ENCODE measurements around the gene TMC6. TPM values are rescaled to one million over a fixed set of nuclear protein-coding genes. Genes with fewer than 3 reads are reported as not detected.

Gene TMC6
- total RNA-seq, 8 experiments from 2014 or later, result 0.67 to 18.6 (median 5.2) TPM

DNA sequence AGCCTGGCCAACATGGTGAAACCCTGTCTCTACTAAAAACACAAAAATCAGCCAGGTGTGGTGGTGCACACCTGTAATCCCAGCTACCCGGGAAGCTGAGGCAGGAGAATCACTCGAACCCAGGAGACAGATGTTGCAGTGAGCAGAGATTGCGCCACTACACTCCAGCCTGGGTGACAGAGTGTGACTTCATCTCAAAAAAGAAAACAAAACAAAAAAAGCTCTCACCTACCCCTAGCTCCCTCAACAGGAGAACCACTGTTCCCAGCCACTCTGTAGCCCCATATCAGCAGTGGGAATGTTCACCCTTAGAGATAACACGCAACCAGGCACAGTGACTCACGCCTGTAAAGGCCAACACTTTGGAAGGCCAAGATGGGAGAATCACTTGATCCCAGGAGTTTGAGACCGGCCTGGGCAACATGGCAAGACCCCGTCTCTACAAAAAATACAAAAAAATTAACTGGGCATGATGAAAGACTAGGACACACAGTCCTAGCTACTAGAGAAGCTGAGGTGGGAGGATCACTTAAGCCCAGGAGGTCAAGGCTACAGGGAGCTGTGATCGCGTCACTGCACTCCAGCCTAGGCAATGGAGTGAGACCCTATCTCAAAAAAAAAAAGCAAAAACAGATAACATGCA is 7.4 kb upstream of the TMC6 start:
- in situ Hi-C loops (cut with MboI; ENCODE audit: low pct_unique_long_range_greater_than_20kb in 2 of 9, low sequenced_read_pairs in 9 of 9, unreplicated experiment in 9 of 9), result no loop called here
- ATAC-seq (replicated peaks in 6 of 8), result no peak
- no peak overlapping the region for H3K27ac ChIP-seq
- H3K4me3 ChIP-seq, result no peak overlapping the region
- 79 to 100% (median 91%) methylated on average over 1 to 6 of the region's 9 CpGs; no CpG with 5 or more reads in 3 of the 10 experiments for WGBS, 10 experiments
- peaks cover 3 to 7% of the 10 kb centered on the region in 2 donors for H3K4me1 ChIP-seq (replicated peaks in 1 of 2)

DNA sequence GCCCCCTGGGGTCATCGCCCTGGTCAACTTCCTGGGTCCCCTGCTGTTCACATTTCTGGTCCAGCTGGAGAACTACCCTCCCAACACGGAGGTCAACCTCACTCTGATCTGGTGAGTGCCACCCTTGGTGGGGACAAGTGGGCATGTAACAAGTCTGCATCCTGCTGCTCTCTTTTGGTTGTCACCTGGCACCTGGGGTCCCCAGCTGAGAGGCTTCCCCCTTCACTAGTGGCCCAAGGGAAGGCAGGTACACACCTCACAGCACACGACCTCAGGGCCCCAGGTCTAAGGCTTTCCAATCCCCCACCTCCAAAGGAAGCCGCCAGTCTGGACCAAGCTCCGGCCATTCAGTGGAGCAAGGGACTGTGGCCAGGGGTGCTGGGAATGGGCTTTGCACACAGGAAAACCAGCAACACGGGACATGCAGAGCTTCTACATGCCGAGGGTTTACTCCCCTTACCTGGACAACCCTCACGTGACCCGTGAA is 6.4 kb upstream of the TMC6 start:
- WGBS, 10 experiments, result 26 to 86% (median 61%) methylated on average over 2 to 6 of the region's 9 CpGs; no CpG with 5 or more reads in 5 of the 10 experiments
- H3K4me3 ChIP-seq, result no peak overlapping the region
- no peak for ATAC-seq (replicated peaks in 6 of 8)
- in situ Hi-C loops (cut with MboI; ENCODE audit: low pct_unique_long_range_greater_than_20kb in 2 of 9, low sequenced_read_pairs in 9 of 9, unreplicated experiment in 9 of 9), result no loop called here
- H3K27ac ChIP-seq, result no peak overlapping the region
- H3K4me1 ChIP-seq (replicated peaks in 1 of 2), result peaks cover 3% of the 10 kb centered on the region in 2 donors

GRCh38 chr17:78133971-78134898 is 5.7 kb upstream of the TMC6 start:
- ATAC-seq (replicated peaks in 6 of 8), result peak in 3 of 8 experiments; percentile 71 to 80 (median 75)
- no peak overlapping the region for H3K4me3 ChIP-seq
- 3 to 100% (median 70%) methylated on average over 1 to 11 of the region's 39 CpGs; no CpG with 5 or more reads in 2 of the 10 experiments for WGBS, 10 experiments
- H3K4me1 ChIP-seq (replicated peaks in 1 of 2), result peaks cover 3% of the 10 kb centered on the region in 2 donors
- in situ Hi-C loops (cut with MboI; ENCODE audit: low pct_unique_long_range_greater_than_20kb in 2 of 9, low sequenced_read_pairs in 9 of 9, unreplicated experiment in 9 of 9), result no loop called here
- H3K27ac ChIP-seq, result no peak overlapping the region

- peaks cover 3 to 6% of the 10 kb centered on the region in 2 donors for H3K4me1 ChIP-seq (replicated peaks in 1 of 2)
- WGBS, 10 experiments, result 60 to 93% (median 85%) methylated on average over 1 to 5 of the region's 30 CpGs; no CpG with 5 or more reads in 6 of the 10 experiments
- no peak overlapping the region for H3K4me3 ChIP-seq
- in situ Hi-C loops (cut with MboI; ENCODE audit: low pct_unique_long_range_greater_than_20kb in 2 of 9, low sequenced_read_pairs in 9 of 9, unreplicated experiment in 9 of 9), result no loop called here
- no peak for ATAC-seq (replicated peaks in 6 of 8)
- H3K27ac ChIP-seq, result no peak overlapping the region
Observed at GRCh38 chr17:78133179-78133951, 4.8 kb upstream of the TMC6 start.

GRCh38 chr17:78132767-78133178 is 4.2 kb upstream of the TMC6 start:
- H3K4me3 ChIP-seq, result no peak overlapping the region
- ATAC-seq (replicated peaks in 6 of 8), result no peak
- WGBS, 10 experiments, result 40 to 82% (median 67%) methylated on average over 1 to 2 of the region's 9 CpGs; no CpG with 5 or more reads in 7 of the 10 experiments
- in situ Hi-C loops (cut with MboI; ENCODE audit: low pct_unique_long_range_greater_than_20kb in 2 of 9, low sequenced_read_pairs in 9 of 9, unreplicated experiment in 9 of 9), result no loop called here
- H3K27ac ChIP-seq, result no peak overlapping the region
- peaks cover 4 to 6% of the 10 kb centered on the region in 2 donors for H3K4me1 ChIP-seq (replicated peaks in 1 of 2)

- Histone ChIP-seq H3K4me1 (replicated peaks in 1 of 2) (peaks cover 6 to 10% of the 10 kb centered on the region in 2 donors), H3K27ac (no peak overlapping the region), H3K4me3 (no peak overlapping the region)
- ATAC-seq (replicated peaks in 6 of 8), result no peak
- WGBS, 10 experiments, result 70% methylated on average over 2 of the region's 38 CpGs; no CpG with 5 or more reads in 9 of the 10 experiments
- in situ Hi-C loops (cut with MboI; ENCODE audit: low pct_unique_long_range_greater_than_20kb in 2 of 9, low sequenced_read_pairs in 9 of 9, unreplicated experiment in 9 of 9), result no loop called here
Observed at GRCh38 chr17:78132084-78132676, 3.6 kb upstream of the TMC6 start.

DNA sequence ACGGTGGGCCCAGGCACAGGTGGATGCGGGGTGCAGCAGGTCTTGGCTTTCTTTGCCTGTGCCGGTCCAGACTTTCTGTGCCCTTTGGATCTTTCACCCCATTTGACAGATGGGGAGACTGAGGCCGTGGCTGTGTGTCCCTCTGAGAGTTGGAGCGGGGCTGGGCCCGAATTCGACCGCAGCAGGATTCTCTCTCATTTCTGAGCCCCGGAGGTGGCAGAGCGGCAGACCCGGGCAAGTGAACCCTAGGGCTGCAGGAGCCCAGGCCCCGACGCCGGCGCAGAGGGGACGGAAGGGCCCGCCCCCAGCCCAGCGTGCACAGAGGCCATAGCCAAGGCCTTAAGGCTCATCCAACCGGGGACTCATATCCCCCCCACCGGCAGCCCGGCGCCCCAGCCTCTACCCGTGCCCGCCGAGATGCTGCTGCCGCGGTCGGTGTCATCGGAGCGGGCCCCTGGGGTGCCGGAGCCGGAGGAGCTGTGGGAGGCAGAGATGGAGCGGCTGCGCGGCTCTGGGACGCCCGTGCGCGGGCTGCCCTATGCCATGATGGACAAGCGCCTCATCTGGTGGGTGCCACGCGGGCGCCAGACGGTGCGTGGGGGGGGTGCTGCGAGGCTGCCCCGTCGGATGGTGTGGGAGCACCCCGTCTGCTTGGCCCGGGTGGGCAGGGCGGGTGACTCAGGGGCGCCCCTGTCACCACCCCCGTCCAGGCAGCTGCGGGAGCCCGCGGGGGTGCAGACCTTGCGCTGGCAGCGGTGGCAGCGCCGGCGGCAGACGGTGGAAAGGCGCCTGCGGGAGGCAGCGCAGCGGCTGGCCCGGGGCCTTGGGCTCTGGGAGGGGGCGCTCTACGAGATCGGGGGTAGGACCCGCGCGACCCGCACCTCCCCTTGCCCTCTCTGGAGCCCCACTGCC is 2.9 kb upstream of the TMC6 start:
- H3K27ac ChIP-seq, result no peak overlapping the region
- H3K4me1 ChIP-seq (replicated peaks in 1 of 2), result peaks cover 8 to 17% of the 10 kb centered on the region in 2 donors
- in situ Hi-C loops (cut with MboI; ENCODE audit: low pct_unique_long_range_greater_than_20kb in 2 of 9, low sequenced_read_pairs in 9 of 9, unreplicated experiment in 9 of 9), result no loop called here
- WGBS, 10 experiments, result 59 to 100% (median 87%) methylated on average over 1 to 5 of the region's 74 CpGs; no CpG with 5 or more reads in 6 of the 10 experiments
- ATAC-seq (replicated peaks in 6 of 8), result no peak
- H3K4me3 ChIP-seq, result no peak overlapping the region

- in situ Hi-C loops (cut with MboI; ENCODE audit: low pct_unique_long_range_greater_than_20kb in 2 of 9, low sequenced_read_pairs in 9 of 9, unreplicated experiment in 9 of 9), result no loop called here
- no peak for ATAC-seq (replicated peaks in 6 of 8)
- H3K4me1 ChIP-seq (replicated peaks in 1 of 2), result peaks cover 14 to 22% of the 10 kb centered on the region in 2 donors
- 70 to 93% (median 80%) methylated on average over 1 to 3 of the region's 10 CpGs; no CpG with 5 or more reads in 6 of the 10 experiments for WGBS, 10 experiments
- H3K4me3 ChIP-seq, result no peak within 1 kb of the TSS
- H3K27ac ChIP-seq, result no peak within 1 kb of the TSS
Observed at GRCh38 chr17:78130437-78131101, 2.0 kb upstream of the TMC6 start, which contains the start of gene TMC8. Gene TMC8 (plus strand): TSS chr17:78130771. CDS start chr17:78131589, 818 bp downstream.

GRCh38 chr17:78130090-78130436 is 1.5 kb upstream of the TMC6 start:
- in situ Hi-C loops (cut with MboI; ENCODE audit: low pct_unique_long_range_greater_than_20kb in 2 of 9, low sequenced_read_pairs in 9 of 9, unreplicated experiment in 9 of 9), result no loop called here
- 53 to 92% (median 73%) methylated on average over 2 of the region's 5 CpGs; no CpG with 5 or more reads in 6 of the 10 experiments for WGBS, 10 experiments
- ATAC-seq (replicated peaks in 6 of 8), result no peak
- Histone ChIP-seq H3K27ac (no peak overlapping the region), H3K4me3 (no peak overlapping the region), H3K4me1 (replicated peaks in 1 of 2) (peaks cover 14 to 22% of the 10 kb centered on the region in 2 donors)

- in situ Hi-C loops (cut with MboI; ENCODE audit: low pct_unique_long_range_greater_than_20kb in 2 of 9, low sequenced_read_pairs in 9 of 9, unreplicated experiment in 9 of 9), result no loop called here
- WGBS, 10 experiments, result 80 to 100% (median 95%) methylated on average over 1 to 2 of the region's 4 CpGs; no CpG with 5 or more reads in 6 of the 10 experiments
- ATAC-seq (replicated peaks in 6 of 8), result no peak
- H3K4me1 ChIP-seq (replicated peaks in 1 of 2), result peaks cover 14 to 22% of the 10 kb centered on the region in 2 donors
- H3K4me3 ChIP-seq, result no peak overlapping the region
- H3K27ac ChIP-seq, result no peak overlapping the region
Observed at GRCh38 chr17:78129351-78130089, 965 bp upstream of the TMC6 start.
